Measurements from ENCODE around the gene FREY1.

- TF ChIP-seq POLR2A (IDR thresholded peaks at IDR 0.05; ENCODE audit: low read depth, low read length), result no peak
- no peak for TF ChIP-seq POLR2AphosphoS5 (IDR thresholded peaks at IDR 0.05; ENCODE audit: low read depth, low read length)
These were observed 20.2 kb upstream of the FREY1 start for GRCh38 chr11:45927332-45927683.

Data from GM12892 (cell line).